OCI-LY3 (cell line): ENCODE results near the gene PDCD4.
A peak's percentile ranks its signal among the peaks of the same experiment; 100 is the strongest.

ENCODE experiments used
- H2AFZ ChIP-seq: fragments of 200-600, 300-600 bp; shearing (Covaris generic); 2 replicates; pipeline ENCODE4 v1.6.0; 2014; ENCODE audit warnings: antibody characterized with exemption, low read depth, low read length
- H3K27ac ChIP-seq: fragments of 200-600, 300-600 bp; sonication (generic); 2 replicates; pipeline ENCODE4 v1.5.1; 2014; ENCODE audit warnings: mild to moderate bottlenecking, low read length, moderate library complexity, mixed read lengths
- H3K27me3 ChIP-seq: fragments of 200-600, 300-600 bp; sonication (generic); 2 replicates; pipeline ENCODE4 v1.6.1; 2014; ENCODE audit warnings: low read depth, low read length, mixed read lengths
- H3K36me3 ChIP-seq: fragments of 200-600, 300-600 bp; sonication (generic); replicated peaks from 2 replicates; pipeline ENCODE3; 2014; ENCODE audit warnings: low read depth, low read length, mixed read lengths
- H3K4me1 ChIP-seq: fragments of 300-600, 200-600 bp; sonication (generic); 2 replicates; pipeline ENCODE4 v1.6.1; 2014; ENCODE audit warnings: low read length, mixed read lengths
- H3K4me2 ChIP-seq: fragments of 200-600, 300-600 bp; sonication (generic); 2 replicates; pipeline ENCODE4 v1.6.1; 2014; ENCODE audit warnings: low read length, mixed read lengths
- H3K4me3 ChIP-seq: fragments of 300-600, 200-600 bp; sonication (generic); 2 replicates; pipeline ENCODE4 v1.5.1; 2014; ENCODE audit warnings: antibody characterized with exemption, mild to moderate bottlenecking, low read length, moderate library complexity
- H3K79me2 ChIP-seq: fragments of 300-600, 200-600 bp; shearing (Covaris generic); 2 replicates; pipeline ENCODE4 v1.6.1; 2014; ENCODE audit warnings: mild to moderate bottlenecking, low read length, mixed read lengths
- H3K9ac ChIP-seq: fragments of 300-600, 200-600 bp; shearing (Covaris generic); 2 replicates; pipeline ENCODE4 v1.6.0; 2014; ENCODE audit warnings: mild to moderate bottlenecking, low read length, moderate library complexity
- H3K9me3 ChIP-seq: fragments of 200-600, 300-600 bp; shearing (Covaris generic); 2 replicates; pipeline ENCODE4 v1.6.1; 2014; ENCODE audit warnings: low read length, mixed read lengths; ENCODE audit not compliant: insufficient read depth
- H4K20me1 ChIP-seq: fragments of 200-600, 300-600 bp; sonication (generic); 2 replicates; pipeline ENCODE4 v1.6.1; 2016; ENCODE audit warnings: low read length, mixed read lengths; ENCODE audit not compliant: insufficient read depth
- EZH2phosphoT487 ChIP-seq: fragments of 200-600 bp; shearing (Covaris generic); IDR thresholded peaks from 2 replicates; pipeline ENCODE4 v1.6.1; 2018; ENCODE audit warnings: antibody characterized with exemption, mixed run types, low read depth
- TF ChIP-seq, protein P1 (sequence below): fragments of 200-600, 300-600 bp; sonication (generic); IDR thresholded peaks from 2 replicates; pipeline ENCODE4 v1.5.1; 2014; ENCODE audit warnings: antibody characterized with exemption, low read length, low read depth

The PDCD4 gene

DNA sequence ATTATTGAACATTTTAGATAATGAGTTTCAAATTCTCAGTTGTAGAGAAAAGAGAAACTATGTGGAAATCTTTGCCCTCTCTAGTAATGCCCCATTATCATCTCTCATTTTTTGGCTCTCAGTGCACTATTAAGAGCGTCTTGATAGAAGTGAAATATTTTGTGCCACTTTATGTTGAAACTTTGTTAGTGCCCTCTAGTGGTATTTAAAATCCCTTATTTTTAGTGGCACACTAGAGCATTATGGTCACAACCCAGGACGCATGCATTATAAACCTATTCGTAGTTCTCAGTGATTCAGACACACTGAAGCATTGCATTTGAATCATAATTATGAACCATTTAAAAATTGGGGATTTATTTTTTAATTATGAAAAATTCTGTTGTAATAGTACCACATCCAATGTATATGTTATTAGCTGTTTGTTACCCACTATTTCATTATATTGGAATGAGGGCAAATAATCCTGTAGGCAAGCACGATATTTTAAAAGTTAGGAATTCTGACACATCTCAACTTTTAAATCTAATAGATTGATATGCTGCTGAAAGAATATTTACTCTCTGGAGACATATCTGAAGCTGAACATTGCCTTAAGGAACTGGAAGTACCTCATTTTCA, 21.9 kb downstream of the PDCD4 start:
- H3K9me3 ChIP-seq = no peaks in the 10 kb centered on the region
- no peaks in the 10 kb centered on the region for H3K79me2 ChIP-seq
- no peaks in the 10 kb centered on the region for H3K27me3 ChIP-seq
- no peak overlapping the region for H3K27ac ChIP-seq
- no peak overlapping the region for H3K4me2 ChIP-seq
- 0 out of 2 replicates have a peak, but pooled peaks cover 2% of the 10 kb centered on the region for H3K4me1 ChIP-seq
- no peak overlapping the region for H2AFZ ChIP-seq
- peaks cover 14% of the 10 kb centered on the region for H3K36me3 ChIP-seq
- TF ChIP-seq, protein P1, sequence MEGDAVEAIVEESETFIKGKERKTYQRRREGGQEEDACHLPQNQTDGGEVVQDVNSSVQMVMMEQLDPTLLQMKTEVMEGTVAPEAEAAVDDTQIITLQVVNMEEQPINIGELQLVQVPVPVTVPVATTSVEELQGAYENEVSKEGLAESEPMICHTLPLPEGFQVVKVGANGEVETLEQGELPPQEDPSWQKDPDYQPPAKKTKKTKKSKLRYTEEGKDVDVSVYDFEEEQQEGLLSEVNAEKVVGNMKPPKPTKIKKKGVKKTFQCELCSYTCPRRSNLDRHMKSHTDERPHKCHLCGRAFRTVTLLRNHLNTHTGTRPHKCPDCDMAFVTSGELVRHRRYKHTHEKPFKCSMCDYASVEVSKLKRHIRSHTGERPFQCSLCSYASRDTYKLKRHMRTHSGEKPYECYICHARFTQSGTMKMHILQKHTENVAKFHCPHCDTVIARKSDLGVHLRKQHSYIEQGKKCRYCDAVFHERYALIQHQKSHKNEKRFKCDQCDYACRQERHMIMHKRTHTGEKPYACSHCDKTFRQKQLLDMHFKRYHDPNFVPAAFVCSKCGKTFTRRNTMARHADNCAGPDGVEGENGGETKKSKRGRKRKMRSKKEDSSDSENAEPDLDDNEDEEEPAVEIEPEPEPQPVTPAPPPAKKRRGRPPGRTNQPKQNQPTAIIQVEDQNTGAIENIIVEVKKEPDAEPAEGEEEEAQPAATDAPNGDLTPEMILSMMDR = peak; percentile 60
- TF ChIP-seq EZH2phosphoT487 = no peak
- H4K20me1 ChIP-seq = no peaks in the 10 kb centered on the region
- no peak overlapping the region for H3K9ac ChIP-seq
- H3K4me3 ChIP-seq = no peak overlapping the region

DNA sequence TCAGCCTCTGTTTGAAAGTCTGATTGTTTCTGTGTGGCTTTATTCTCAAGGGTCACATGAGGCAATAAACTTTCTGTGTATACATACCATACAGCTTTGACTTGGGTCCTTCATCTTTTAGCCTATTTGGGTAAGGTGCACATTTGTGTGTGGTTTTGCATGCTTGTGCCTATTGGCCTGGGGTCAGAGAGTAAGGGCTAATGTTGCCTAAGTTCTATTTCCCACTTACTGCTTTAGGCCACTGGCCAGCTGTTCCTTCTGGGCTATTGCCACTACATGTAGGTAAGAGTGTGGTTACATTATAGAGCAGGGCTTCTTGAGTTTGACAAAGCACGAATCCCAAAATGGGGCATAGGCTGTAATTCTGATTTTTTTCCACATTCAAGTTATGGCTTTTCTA, 25.5 kb downstream of the PDCD4 start:
- H3K4me1 ChIP-seq = 0 out of 2 replicates have a peak, but pooled peaks cover 2% of the 10 kb centered on the region
- H3K79me2 ChIP-seq = no peaks in the 10 kb centered on the region
- H3K4me3 ChIP-seq = no peak overlapping the region
- no peaks in the 10 kb centered on the region for H4K20me1 ChIP-seq
- no peaks in the 10 kb centered on the region for H3K9me3 ChIP-seq
- H3K27me3 ChIP-seq = no peaks in the 10 kb centered on the region
- TF ChIP-seq, protein P1 = no peak
- no peak for TF ChIP-seq EZH2phosphoT487
- H3K9ac ChIP-seq = no peak overlapping the region
- H3K27ac ChIP-seq = no peak overlapping the region
- H2AFZ ChIP-seq = no peak overlapping the region
- no peak overlapping the region for H3K4me2 ChIP-seq
- H3K36me3 ChIP-seq = peaks cover 17% of the 10 kb centered on the region

DNA sequence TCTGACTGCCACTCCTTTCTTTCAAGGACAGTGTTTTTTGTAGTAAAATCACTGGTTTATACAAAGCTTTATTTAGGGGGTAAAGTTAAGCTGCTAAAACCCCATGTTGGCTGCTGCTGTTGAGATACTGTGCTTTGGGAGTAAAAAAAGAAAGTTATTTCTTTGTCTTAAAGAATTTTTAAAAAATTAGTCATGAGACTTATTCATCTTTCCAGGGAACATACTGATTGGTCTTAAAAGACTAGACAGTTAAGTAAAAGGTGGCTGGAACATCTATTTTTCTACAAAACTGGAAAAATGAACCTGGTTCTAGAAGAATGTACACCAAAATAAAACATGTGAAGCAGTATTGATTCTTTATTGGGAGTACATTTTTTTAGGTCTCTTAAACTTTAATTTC, 26.7 kb downstream of the PDCD4 start:
- no peaks in the 10 kb centered on the region for H3K27me3 ChIP-seq
- H3K9me3 ChIP-seq = no peaks in the 10 kb centered on the region
- no peak for TF ChIP-seq EZH2phosphoT487
- TF ChIP-seq, protein P1 = no peak
- H3K79me2 ChIP-seq = no peaks in the 10 kb centered on the region
- no peaks in the 10 kb centered on the region for H4K20me1 ChIP-seq
- peaks cover 17% of the 10 kb centered on the region for H3K36me3 ChIP-seq
- H3K9ac ChIP-seq = no peak overlapping the region
- H3K4me1 ChIP-seq = 0 out of 2 replicates have a peak, but pooled peaks cover 1% of the 10 kb centered on the region
- no peak overlapping the region for H3K4me2 ChIP-seq
- no peak overlapping the region for H3K27ac ChIP-seq
- H2AFZ ChIP-seq = no peak overlapping the region
- H3K4me3 ChIP-seq = no peak overlapping the region

DNA sequence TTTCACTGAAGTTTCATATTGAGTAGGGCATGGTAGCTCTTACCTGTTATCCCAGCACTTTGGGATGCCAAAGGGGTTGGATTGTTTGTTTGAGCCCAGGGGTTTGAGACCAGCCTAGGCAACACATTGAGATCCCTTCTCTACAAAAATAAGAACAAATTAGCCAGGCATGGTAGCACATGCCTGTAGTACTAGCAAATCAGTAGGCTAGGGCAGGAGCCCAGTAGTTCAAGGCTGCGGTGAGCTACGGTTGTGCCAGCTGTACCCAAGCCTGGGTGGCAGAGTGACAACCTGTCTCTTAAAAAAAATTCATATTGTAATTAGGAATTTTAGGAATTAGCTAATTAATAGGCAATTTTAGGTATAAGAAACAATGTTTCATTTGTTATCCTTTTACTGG, 29.3 kb downstream of the PDCD4 start:
- no peak overlapping the region for H3K9ac ChIP-seq
- H2AFZ ChIP-seq = no peak overlapping the region
- no peak for TF ChIP-seq EZH2phosphoT487
- TF ChIP-seq, protein P1 = no peak
- H3K4me1 ChIP-seq = no peaks in the 10 kb centered on the region
- no peak overlapping the region for H3K4me3 ChIP-seq
- no peaks in the 10 kb centered on the region for H3K27me3 ChIP-seq
- no peaks in the 10 kb centered on the region for H4K20me1 ChIP-seq
- peaks cover 13% of the 10 kb centered on the region for H3K36me3 ChIP-seq
- H3K9me3 ChIP-seq = no peaks in the 10 kb centered on the region
- no peak overlapping the region for H3K4me2 ChIP-seq
- no peaks in the 10 kb centered on the region for H3K79me2 ChIP-seq
- H3K27ac ChIP-seq = no peak overlapping the region
